HCT116 (cell line): ENCODE data around the gene CASP8. TPM values are rescaled to one million over a fixed set of nuclear protein-coding genes. Genes with fewer than 3 reads are reported as not detected.

ENCODE experiments used
- ATAC-seq: fragments of 200-7000 bp; cut with Tn5 transposase; 2 replicates; pipeline ENCODE4 v1.9.1; 2020; ENCODE audit warnings: mild to moderate bottlenecking, moderate library complexity
- BruUV-seq: library from RNA; stranded (reverse); fragments of 400-500 nt; replicated peaks from 2 replicates; lab custom pipeline; 2021; lab: Mats Ljungman, UMichigan
- CTCF ChIA-PET: fragments of 300-600 bp; sonication (Branson Sonifier 250); formaldehyde crosslinking; loops from one replicate; lab custom pipeline; 2021; ENCODE audit warnings: antibody characterized with exemption; lab: Charles Lee
- POLR2A ChIA-PET: fragments of 300-600, 350-600 bp; sonication (Branson Sonifier 250); formaldehyde crosslinking; loops from one replicate; lab custom pipeline; 2021; ENCODE audit warnings: antibody characterized with exemption; lab: Charles Lee
- RAD21 ChIA-PET, 2 experiments: fragments of 300-600 bp; sonication (Branson Sonifier 250); formaldehyde crosslinking; loops; one replicate each; lab custom pipeline; 2023; ENCODE audit warnings: low total read pairs in 2 of 2; ENCODE audit not compliant: uncharacterized antibody in 2 of 2, unreplicated experiment in 2 of 2, low non-redundant PET in 1 of 2; lab: Charles Lee
- DNase-seq: peaks from one replicate; pipeline ENCODE4 v3.0.0-alpha.2; 2010; ENCODE audit warnings: low read depth, low spot score
- H2AFZ ChIP-seq: fragments of 200-600 bp; shearing (Covaris generic), sonication (generic); 2 replicates; pipeline ENCODE4 v1.6.1; 2017; ENCODE audit warnings: low read depth, mixed run types, mixed read lengths, antibody characterized with exemption, low read length; ENCODE audit not compliant: poor library complexity, severe bottlenecking
- H3K27ac ChIP-seq: 2 replicates; pipeline ENCODE4 v1.5.1; 2012; ENCODE audit warnings: low read depth, low read length
- H3K27me3 ChIP-seq: fragments of 200-600 bp; sonication (generic); 2 replicates; pipeline ENCODE4 v1.6.1; 2016; ENCODE audit warnings: mixed run types, low read length, mixed read lengths; ENCODE audit not compliant: insufficient read depth
- H3K36me3 ChIP-seq, 2 experiments: fragments of 200-500 bp in 1 of 2; fragments of 200-600 bp in 1 of 2; sonication (Bioruptor generic) in 1 of 2; sonication (generic) in 1 of 2; 2 replicates each; pipeline versions ENCODE4 v1.5.1 to v1.6.1; 2014 to 2016; ENCODE audit warnings: low read length in 2 of 2, inconsistent platforms in 1 of 2, mixed read lengths in 1 of 2, mixed run types in 1 of 2; ENCODE audit not compliant: insufficient read depth in 2 of 2, control insufficient read depth in 1 of 2
- H3K4me1 ChIP-seq, 2 experiments: fragments of 200-600 bp in 1 of 2; sonication (generic) in 1 of 2; 2 replicates each; pipeline versions ENCODE4 v1.5.1 to v1.6.1; 2012 to 2017; ENCODE audit warnings: low read length in 2 of 2, inconsistent platforms in 1 of 2, mild to moderate bottlenecking in 1 of 2, mixed read lengths in 1 of 2, mixed run types in 1 of 2, moderate library complexity in 1 of 2; ENCODE audit not compliant: insufficient read depth in 2 of 2, control insufficient read depth in 1 of 2
- H3K4me2 ChIP-seq: fragments of 200-600 bp; sonication (generic); 2 replicates; pipeline ENCODE4 v1.6.1; 2017; ENCODE audit warnings: mixed run types, low read length, mixed read lengths
- H3K4me3 ChIP-seq, 2 experiments: fragments of 200-600 bp in 1 of 2; sonication (generic) in 1 of 2; replicated peaks in 1 of 2; 2 replicates each; pipeline ENCODE4 v1.5.1; 2011 to 2016; ENCODE audit warnings: low read length in 2 of 2, control low read depth in 1 of 2, low read depth in 1 of 2, mild to moderate bottlenecking in 1 of 2, mixed read lengths in 1 of 2, mixed run types in 1 of 2
- H3K79me2 ChIP-seq: fragments of 200-600 bp; sonication (generic); 2 replicates; pipeline ENCODE4 v1.6.1; 2017; ENCODE audit warnings: mild to moderate bottlenecking, mixed run types, low read length, moderate library complexity, mixed read lengths; ENCODE audit not compliant: insufficient read depth
- H3K9ac ChIP-seq: fragments of 200-600 bp; sonication (generic); 2 replicates; pipeline ENCODE4 v1.6.1; 2016; ENCODE audit warnings: low read length, mixed read lengths
- H3K9me2 ChIP-seq: fragments of 200-600 bp; sonication (generic), shearing (Covaris generic); 2 replicates; pipeline ENCODE4 v1.6.1; 2017; ENCODE audit warnings: mixed run types, mild to moderate bottlenecking, moderate library complexity; ENCODE audit not compliant: insufficient read depth
- H3K9me3 ChIP-seq, 2 experiments: fragments of 200-500 bp in 1 of 2; fragments of 200-600 bp in 1 of 2; sonication (Bioruptor generic) in 1 of 2; sonication (generic) in 1 of 2; 2 replicates each; pipeline ENCODE4 v1.6.1; 2014 to 2017; ENCODE audit warnings: low read length in 2 of 2, mixed read lengths in 2 of 2, inconsistent platforms in 1 of 2, low read depth in 1 of 2, mild to moderate bottlenecking in 1 of 2, mixed run types in 1 of 2, moderate library complexity in 1 of 2; ENCODE audit not compliant: control insufficient read depth in 1 of 2, insufficient read depth in 1 of 2
- H4K20me1 ChIP-seq: fragments of 200-600 bp; sonication (generic), shearing (Covaris generic); 2 replicates; pipeline ENCODE4 v1.6.1; 2017; ENCODE audit warnings: mixed run types, mild to moderate bottlenecking, moderate library complexity; ENCODE audit not compliant: insufficient read depth
- TCF7L2 ChIP-seq: IDR thresholded peaks from 2 replicates; pipeline ENCODE4 v1.7.0; 2011; ENCODE audit warnings: borderline replicate concordance, inconsistent platforms; ENCODE audit not compliant: insufficient read depth, insufficient read length; ENCODE audit errors: extremely low read depth
- intact Hi-C: fragments of 100-400 bp; cut with micrococcal nuclease; formaldehyde crosslinking; loops from 2 replicates; pipeline ENCODE4 v1.10.0; 2022
- total RNA-seq: library from RNA; stranded (reverse); gene quantifications from one replicate; pipeline ENCODE4 v1.2.1, GENCODE V29; 2021; ENCODE audit not compliant: unreplicated experiment
- TF ChIP-seq, protein P1 (sequence below): IDR thresholded peaks from 2 replicates; pipeline ENCODE4 v1.6.1; 2011; ENCODE audit warnings: mild to moderate bottlenecking, low read length, moderate library complexity; ENCODE audit not compliant: insufficient replicate concordance; ENCODE audit errors: extremely low read depth
- TF ChIP-seq, protein P2 (sequence below): IDR thresholded peaks from 2 replicates; pipeline ENCODE4 v1.6.1; 2012; ENCODE audit warnings: low read depth

The CASP8 gene
- total RNA-seq, 1 experiment from 2014 or later = 29.6 TPM

DNA sequence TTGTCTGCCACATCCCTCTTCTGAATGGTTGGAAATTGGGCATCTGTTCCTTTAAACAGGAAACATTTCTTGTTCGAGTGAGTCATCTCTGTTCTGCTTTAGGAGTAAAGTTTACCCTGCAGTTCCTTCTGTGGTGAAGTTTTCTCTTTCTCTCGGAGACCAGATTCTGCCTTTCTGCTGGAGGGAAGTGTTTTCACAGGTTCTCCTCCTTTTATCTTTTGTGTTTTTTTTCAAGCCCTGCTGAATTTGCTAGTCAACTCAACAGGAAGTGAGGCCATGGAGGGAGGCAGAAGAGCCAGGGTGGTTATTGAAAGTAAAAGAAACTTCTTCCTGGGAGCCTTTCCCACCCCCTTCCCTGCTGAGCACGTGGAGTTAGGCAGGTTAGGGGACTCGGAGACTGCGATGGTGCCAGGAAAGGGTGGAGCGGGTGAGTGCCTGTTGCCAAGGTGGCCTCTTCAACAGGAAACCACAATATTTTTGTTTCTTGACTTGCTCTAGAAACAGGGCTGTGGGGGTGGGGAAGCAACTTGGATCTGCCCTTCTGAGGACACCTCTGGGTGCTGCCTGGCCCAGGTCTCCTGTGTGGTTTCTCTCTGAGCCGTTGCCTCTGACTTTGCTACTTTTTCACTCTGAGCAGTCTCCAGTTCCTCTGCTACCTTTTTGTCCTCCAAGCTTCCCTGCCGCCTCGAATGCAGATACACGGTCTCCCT is 2.2 kb upstream of the CASP8 start (continued):
- TF ChIP-seq, protein P1, sequence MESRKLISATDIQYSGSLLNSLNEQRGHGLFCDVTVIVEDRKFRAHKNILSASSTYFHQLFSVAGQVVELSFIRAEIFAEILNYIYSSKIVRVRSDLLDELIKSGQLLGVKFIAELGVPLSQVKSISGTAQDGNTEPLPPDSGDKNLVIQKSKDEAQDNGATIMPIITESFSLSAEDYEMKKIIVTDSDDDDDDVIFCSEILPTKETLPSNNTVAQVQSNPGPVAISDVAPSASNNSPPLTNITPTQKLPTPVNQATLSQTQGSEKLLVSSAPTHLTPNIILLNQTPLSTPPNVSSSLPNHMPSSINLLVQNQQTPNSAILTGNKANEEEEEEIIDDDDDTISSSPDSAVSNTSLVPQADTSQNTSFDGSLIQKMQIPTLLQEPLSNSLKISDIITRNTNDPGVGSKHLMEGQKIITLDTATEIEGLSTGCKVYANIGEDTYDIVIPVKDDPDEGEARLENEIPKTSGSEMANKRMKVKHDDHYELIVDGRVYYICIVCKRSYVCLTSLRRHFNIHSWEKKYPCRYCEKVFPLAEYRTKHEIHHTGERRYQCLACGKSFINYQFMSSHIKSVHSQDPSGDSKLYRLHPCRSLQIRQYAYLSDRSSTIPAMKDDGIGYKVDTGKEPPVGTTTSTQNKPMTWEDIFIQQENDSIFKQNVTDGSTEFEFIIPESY = no peak

DNA sequence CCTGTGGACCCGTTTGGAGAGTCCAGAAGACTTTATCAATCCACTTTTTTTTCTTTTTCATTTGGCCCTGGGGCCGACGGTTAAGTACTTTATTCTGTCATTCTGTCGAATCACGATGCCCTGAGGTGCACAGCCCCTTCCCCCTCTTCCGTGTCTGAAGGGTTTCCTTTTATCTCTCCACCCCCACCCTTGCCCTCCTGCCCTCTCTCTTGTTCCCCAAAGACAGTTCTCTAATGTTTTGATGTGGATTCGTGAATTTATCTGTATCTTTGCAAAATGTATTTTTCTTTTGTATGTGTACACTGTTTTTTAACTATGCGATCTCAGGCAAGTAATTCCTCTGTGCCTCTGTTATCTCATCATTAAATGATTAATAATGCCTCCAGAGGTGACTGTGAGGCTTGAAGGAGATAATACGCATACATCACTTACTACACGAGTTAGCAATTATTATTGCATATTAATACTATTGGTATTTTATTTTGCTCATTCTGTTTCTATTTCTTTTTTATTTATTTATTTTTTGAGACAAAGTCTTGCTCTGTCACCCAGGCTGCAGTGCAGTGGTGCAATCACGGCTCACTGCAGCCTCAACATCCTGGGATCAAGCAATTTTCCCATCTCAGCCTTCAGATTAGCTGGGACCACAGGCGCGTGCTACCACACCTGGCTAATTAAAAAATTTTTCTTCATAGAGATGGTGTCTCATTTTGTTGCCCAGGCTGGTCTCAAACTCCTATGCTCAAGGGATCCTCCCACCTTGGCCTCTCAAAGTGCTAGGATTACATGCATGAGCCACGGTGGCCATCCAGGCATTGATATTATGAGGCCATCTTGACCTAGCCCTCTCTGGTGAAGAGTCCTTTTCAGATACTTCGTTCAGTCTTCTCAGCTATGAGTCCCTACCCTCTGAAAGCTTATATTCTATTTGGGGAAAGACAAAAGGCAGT is 1.4 kb upstream of the CASP8 start:
- peak overlapping the region; percentile 76 for H3K27ac ChIP-seq
- BruUV-seq = no TSS peak
- H2AFZ ChIP-seq = no peak overlapping the region
- RAD21 ChIA-PET = no interaction called here
- no peaks in the 10 kb centered on the region for H3K36me3 ChIP-seq
- H3K9me3 ChIP-seq = no peaks in the 10 kb centered on the region
- peak overlapping the region; percentile 88 for H3K4me2 ChIP-seq
- H3K4me1 ChIP-seq = peaks cover 23 to 55% of the 10 kb centered on the region in 2 experiments
- TF ChIP-seq, protein P2, sequence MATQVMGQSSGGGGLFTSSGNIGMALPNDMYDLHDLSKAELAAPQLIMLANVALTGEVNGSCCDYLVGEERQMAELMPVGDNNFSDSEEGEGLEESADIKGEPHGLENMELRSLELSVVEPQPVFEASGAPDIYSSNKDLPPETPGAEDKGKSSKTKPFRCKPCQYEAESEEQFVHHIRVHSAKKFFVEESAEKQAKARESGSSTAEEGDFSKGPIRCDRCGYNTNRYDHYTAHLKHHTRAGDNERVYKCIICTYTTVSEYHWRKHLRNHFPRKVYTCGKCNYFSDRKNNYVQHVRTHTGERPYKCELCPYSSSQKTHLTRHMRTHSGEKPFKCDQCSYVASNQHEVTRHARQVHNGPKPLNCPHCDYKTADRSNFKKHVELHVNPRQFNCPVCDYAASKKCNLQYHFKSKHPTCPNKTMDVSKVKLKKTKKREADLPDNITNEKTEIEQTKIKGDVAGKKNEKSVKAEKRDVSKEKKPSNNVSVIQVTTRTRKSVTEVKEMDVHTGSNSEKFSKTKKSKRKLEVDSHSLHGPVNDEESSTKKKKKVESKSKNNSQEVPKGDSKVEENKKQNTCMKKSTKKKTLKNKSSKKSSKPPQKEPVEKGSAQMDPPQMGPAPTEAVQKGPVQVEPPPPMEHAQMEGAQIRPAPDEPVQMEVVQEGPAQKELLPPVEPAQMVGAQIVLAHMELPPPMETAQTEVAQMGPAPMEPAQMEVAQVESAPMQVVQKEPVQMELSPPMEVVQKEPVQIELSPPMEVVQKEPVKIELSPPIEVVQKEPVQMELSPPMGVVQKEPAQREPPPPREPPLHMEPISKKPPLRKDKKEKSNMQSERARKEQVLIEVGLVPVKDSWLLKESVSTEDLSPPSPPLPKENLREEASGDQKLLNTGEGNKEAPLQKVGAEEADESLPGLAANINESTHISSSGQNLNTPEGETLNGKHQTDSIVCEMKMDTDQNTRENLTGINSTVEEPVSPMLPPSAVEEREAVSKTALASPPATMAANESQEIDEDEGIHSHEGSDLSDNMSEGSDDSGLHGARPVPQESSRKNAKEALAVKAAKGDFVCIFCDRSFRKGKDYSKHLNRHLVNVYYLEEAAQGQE = no peak
- TF ChIP-seq TCF7L2 = peak; percentile 20
- TF ChIP-seq, all 23 proteins: peak for 1
- Histone ChIP-seq H3K9ac (peak overlapping the region; percentile 75), H3K27me3 (no peaks in the 10 kb centered on the region), H3K9me2 (no peaks in the 10 kb centered on the region), H3K79me2 (peaks cover 62% of the 10 kb centered on the region), H3K4me3 (peak overlapping the region; percentile 61 to 64), H4K20me1 (no peaks in the 10 kb centered on the region)
- DNase-seq (no peak), ATAC-seq (no peak)
- CTCF ChIA-PET = interaction anchor here (1.8 kb wide), 1 partner anchor 27 kb away, joined by 4 read pairs; no protein-coding TSS in a partner anchor
- intact Hi-C loops = loop anchor here (5.0 kb wide), 1 partner anchor 98 kb away; the partner anchor contains the start of gene FLACC1
- POLR2A ChIA-PET = no interaction called here
